HG03139 (cell line): ENCODE data around the gene SIDT2.

Source experiments
- ATAC-seq: cut with Tn5 transposase; IDR thresholded peaks from one replicate; pipeline ENCODE4 v1.9.1; 2021; ENCODE audit not compliant: unreplicated experiment

The SIDT2 gene

DNA sequence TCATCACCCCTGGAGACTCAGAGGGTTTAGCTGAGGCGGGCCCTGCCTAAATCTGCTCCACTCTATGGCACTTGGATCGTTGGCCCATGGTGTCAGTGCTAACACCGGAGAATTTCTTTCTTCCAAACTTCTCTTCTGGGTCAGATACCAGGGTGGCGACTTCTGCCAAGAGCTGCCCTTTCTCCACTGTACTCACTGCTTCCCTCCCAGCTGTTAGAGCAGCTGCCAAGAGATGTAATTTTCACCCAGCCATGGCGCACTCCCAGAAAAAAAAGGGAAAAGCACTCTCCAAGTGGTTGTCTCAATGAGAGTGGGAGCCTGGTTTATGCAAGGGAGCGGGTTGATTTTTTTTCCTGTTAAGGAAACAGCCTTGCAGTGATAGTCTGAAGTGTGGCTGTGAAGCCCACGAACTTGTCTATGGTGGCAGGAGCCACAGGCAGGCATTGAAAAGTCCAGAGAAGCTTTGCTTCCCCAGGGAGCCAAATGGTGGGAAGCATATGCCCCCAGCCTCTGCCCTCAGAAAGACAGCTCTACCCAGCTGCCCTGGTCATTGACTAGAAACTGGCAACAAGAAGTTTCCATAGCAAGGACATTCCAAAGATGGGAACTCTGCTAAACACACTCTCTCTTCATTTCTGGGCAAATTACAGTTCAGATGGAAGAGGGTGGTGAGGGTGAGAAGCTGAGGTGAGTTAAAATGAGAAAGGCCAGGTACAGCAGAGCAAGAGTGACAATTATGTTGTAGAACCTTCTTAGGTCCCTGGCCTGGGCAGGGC lies 42.6 kb downstream of the SIDT2 start:
- no peak for ATAC-seq

- ATAC-seq: no peak
Observed at GRCh38 chr11:117221775-117222517, 43.4 kb downstream of the SIDT2 start.

GRCh38 chr11:117222991-117223740 lies 44.6 kb downstream of the SIDT2 start:
- ATAC-seq: no peak

GRCh38 chr11:117223741-117224689 lies 45.5 kb downstream of the SIDT2 start:
- no peak for ATAC-seq

DNA sequence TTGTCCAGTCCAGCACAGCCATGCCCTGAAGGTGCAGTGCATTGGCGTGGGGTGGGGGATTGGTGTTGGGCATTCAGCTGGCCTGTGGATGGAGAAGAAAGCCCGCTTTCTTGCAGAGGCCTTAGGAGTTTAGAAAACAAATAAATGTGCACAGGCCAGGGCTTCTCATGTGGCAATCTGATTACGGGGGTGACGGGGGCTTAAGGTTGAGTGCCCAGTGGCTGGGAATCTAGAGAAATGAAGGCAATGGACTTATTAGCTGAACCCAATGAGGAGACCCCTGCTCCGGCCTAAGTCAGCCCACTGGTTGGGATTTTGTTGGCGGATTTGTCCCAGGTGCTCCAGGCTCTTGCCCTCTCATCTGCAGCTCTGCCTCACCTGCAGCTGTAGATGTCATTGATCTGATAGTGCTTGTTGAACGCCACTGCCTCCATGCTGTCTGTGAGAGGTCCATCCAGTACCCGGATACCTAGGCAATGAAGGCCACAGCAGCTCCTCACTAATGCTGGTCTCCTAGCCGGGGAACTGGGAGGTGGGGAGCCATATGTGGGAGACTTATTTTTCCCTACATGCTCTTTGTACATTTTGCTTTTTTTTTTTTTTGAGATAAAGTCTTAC lies 47.1 kb downstream of the SIDT2 start:
- ATAC-seq: no peak

DNA sequence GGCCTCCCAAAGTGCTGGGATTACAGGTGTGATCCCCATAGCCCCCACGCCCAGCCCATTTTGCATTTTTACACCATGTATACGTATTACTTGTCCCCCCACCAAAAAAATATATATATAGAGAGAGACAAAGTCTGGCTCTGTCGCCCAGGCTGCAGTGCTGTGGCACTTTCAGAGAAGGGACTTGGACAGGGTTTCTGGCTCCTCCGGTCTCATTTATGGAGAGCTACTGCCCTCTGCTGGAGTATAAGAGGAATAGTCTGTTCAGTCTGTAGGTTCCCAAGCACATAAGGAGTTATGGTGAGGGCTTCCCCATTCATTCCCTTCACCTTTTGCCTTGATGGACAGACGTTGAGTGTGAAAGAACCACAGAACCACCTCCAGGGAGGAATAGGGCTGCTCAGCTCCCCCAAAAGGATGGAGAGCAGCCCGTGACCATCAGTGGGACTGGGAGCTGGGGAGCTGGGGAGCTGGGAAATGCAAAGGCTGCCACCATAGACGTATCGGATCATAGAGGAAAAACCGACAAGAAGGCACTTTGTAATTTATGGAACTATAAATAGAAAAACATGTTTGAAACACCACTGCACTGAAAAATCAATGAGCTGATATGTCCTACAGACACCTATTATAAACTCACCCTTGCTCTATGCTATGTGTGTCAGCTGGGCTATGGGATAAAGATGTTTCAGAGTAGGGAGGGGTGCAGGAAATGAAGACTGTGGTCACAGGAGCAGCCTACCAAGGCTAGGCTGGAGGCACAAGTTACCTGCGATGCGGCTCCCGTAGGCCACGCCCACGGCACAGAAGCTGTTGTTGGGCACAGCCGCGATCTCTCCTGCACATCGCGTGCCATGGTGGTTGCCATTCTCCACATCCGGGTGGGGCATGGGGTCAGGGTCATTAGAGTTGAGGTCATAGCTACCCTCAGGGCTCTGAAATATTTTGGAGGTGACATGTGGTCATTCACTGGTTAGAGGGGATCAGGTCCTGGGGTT lies 48.1 kb downstream of the SIDT2 start:
- ATAC-seq: no peak

- no peak for ATAC-seq
Observed at GRCh38 chr11:117228091-117228490, 49.5 kb downstream of the SIDT2 start.

DNA sequence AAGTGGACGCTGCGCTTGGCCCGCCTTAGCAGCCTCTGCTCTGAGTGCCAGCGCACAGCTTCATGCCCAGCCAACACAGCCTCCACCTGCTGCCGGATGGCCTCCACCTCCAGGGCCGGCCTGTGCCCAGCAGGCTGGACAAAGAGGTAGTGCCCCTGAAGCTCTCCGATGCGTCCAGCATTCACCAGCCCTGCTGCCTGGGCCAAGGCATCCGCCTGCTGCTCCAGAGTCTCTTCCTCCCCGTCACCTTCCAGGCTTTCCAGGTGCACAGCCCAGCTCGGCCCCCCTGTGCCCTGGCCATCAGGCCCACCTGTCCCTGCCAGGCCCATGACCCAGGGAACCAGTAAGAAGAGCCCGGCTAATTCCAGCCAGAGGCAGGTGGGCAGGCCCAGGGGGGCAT lies 50.9 kb downstream of the SIDT2 start:
- ATAC-seq: no peak

DNA sequence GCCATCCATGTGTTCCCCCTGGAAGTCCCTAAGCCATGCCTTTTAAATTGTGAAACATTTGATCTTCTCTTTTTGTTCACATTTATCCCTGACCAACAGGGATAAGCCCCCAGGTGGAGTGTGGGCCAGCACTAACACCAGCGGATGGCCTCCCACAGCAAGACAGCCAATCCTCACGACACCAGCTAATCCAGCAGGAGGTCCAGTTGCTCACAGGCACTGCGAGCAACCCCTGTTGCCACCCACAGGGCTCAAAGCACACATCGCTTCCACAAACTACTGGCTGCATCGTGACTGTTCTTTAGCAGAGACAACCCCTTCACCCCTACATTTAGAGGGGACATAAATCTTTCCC lies 51.4 kb downstream of the SIDT2 start:
- no peak for ATAC-seq

DNA sequence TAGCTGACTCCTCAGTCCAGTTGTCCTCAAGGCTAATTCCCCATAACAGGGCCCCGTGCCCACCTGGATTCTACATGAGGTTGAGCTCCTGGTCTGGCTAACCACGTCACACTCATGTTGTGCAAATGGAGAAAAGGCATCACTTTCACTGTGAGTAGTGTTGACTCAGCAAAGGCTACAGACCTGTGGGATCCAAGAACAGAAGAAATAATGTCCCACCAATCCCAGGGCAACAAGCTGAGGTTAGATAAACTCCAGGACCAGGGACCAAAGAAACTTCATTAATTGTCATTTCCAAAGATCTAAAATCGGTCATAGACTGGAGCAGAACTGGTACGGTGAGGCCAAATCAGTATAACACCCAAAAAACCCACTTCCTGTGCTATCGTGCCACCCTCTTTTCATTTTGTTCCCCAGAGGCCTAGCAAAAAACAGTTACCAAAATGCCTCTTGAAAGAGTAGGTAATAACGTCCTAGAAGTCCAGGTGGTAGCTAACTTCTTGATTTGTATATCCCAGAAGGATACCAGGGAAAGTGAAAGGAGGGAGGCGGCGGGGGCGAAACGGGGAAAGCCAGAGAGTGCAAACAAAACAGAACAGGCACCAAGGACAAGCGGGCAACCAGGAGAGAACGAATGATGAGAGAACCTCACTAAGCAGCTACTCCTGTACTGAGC lies 51.9 kb downstream of the SIDT2 start:
- ATAC-seq: no peak

DNA sequence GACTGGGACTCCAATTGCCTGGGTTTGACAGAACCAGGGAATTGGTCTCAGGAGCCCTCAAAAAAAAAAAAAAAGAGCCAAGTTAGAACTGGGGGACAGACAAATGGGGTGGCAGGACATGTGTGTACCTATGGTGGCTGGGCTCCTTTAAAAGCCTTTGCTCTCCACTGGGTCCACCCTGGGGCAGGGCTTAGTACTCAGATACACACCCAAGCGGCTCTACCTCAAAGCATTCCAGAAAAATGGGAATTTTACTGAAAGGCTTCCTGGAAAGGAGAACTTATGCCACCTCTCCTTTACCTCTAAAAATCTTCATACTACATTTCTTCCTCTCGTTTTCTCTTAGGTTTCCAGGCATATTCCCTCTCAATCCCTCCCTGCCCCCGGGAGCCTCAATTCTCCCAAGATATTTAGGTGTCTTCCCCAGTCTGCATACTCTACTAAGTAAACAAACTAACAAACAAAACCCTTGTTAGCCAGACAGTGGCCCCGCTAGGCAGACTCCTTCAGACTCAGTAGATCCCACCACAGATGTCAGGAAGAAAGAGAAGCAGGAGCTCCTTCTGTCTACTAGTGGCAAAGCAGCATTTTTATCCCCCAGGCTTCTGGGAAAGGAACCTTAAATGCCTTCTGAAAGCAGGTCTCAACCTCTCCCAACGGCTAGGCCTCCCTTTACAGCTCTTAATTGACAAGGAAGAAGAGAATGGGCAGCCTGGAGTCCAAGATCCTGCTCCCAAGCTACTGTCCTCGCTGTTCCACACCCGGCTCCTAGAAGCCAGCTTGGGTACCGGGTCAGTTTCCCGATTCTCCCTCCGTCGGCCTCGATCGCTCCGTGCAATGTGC lies 52.7 kb downstream of the SIDT2 start:
- ATAC-seq: no peak

DNA sequence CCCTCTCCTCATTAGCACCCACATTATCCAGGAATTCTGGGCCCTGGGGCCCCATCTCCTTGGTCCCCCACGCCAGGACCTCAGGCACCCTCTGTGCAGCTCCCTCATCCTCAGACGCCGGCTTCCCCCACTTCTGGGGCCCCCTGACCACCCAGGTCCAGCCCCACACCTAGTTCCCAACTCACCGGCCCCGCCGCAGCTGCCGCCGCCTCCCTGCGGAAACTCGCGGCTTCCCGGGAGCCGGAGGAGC lies 53.2 kb downstream of the SIDT2 start, which contains the start of gene PCSK7:
Gene PCSK7, minus strand, starts transcription at position 232 of the 250 bp plus-strand sequence. CDS start 2,229 bp downstream, outside the sequence.
- ATAC-seq: no peak

DNA sequence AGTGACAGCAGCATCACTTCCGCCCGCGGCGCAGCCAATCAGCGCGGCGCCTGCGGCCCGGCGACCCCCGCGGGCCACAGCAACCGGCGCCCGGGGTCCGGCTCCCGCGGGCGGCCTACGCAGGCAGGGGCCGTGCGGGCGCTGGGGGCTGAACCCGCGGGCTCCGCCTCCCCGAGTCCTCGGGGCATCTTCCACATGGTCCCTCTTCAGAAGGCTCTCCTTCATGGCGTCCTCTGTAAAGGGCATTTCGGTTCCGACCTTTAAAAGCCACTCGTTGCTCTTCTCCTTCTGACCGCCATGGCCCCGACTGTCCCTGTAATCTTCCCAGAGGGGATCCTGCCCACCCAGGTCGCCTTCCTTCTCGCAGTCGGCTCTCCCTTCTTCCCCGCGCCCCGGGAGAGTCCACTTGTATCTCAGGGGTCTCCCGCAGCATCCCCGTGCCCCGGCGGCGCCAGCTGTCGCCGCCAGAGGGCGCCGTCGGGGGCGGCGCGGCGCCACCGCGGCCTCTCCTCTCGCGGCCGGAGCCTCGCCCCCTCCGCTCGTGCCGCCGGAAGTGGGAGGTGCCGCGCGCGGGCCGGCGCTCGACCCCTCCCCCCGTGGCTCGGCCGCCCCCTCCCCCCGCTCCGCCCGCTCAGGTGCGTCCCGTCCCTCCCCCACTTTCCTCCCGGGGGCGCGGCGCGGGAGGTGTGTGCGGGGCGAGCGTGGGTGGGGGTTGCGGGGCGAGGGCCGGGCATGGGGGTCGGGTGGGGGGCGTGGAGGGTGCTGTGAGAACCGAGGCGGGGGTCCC lies 53.7 kb downstream of the SIDT2 start, which contains the start of gene RNF214:
Gene RNF214, plus strand, starts transcription at position 580 of the 787 bp plus-strand sequence. CDS start 1,602 bp downstream, outside the sequence.
- peak; percentile 65 for ATAC-seq

DNA sequence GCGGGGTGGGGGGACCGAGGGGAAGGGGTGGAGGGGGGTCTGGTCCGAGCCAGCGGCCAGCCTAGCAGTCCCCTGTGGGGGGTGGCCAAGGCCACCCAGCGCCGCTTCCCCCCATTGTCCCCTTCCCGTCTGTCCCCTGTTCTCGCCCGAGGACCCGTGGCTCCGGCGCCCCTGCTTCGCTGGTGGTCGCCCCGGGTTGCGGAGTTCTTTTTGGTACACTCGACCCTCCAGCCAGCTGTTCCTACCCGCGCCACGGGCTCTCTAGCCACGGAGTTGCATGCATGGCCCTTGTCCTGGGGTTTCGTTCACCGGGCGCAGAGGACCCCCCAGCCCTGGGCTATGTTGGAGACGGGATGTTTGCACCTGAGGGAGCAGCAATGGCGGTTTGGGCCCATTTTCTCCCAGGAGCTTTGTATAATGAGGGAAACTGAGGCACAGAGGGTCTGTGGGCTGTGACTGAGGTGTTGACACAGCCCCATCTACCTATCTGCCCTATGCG lies 54.4 kb downstream of the SIDT2 start:
- ATAC-seq: no peak

GRCh38 chr11:117238221-117238620 lies 59.7 kb downstream of the SIDT2 start:
- ATAC-seq: no peak

DNA sequence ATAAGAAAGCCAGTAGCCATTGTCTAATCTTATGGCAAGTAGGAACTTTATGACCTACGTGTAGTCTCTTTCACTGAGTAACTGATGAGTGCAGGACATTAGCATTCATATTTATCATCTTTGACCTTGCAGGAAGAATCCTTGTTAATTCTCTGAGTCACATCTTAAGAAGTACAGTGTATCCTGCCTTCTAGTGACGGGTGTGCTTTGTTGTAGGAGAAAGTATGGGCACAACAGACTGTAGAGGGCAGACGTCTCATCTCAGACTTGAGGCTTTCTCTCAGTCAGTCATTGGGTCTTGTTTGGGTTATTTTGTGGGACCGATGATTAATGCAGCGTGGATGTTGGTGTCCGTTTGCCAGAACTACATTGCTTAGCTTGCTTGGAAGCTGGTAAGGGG lies 60.8 kb downstream of the SIDT2 start:
- no peak for ATAC-seq
